ENCODE measurements around the gene FANCD2OS.

The FANCD2OS gene, protein sequence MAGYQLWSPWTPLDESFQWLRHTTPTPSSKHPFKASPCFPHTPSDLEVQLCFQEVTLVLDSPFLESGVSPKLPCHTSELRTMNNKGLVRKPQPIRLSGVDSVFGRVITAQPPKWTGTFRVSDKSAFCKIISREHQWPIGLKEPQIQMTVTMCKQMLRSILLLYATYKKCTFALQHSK

DNA sequence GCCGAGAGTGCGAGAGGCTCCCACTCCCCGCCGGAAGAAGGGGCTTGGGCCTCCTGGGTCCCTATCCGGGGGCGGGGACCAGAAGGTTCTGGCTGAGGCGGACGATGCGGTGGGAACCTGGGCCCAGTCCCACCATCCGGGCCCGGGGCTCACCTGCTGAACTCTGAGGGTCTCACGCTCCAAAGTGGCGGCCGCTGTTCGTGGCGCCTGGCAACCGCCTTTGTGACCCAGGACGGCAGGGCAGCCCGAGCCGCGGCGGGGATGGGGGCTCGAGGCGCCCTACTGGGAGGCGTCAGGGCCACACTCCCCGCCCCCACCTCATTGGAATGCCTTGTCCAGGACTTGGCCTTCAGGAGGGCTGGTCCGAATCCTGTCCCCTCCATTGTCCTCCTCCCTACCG is at the start of gene FANCD2OS:
TSS of gene FANCD2OS (minus strand) at position 165 of the 400 bp plus-strand sequence. CDS start 3,481 bp downstream, outside the sequence.
- H3K27me3 ChIP-seq (replicated peaks; ENCODE audit: control insufficient read depth, insufficient read depth, low read length): no peaks in the 10 kb centered on the region
- no peak for DNase-seq (ENCODE audit: low read depth)

DNA sequence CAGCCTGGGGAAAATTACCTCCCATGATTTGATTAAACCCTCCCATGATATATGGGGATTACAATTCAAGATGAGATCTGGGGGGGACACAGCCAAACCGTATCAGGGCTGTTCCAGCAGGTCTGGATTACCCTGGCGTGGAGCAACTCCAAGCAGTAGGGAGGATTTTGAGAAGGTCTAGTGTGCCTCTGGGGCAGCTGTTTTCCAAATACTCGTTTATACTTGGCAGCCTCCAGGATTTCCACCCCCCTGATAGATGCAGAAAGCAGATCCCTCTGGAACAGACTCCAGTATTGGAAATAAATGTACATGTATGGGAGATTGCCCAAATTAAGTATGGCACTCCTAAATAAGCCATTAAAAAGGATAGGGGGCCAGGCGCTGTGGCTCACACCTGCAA is 49.0 kb upstream of the FANCD2OS start:
- H3K9me3 ChIP-seq (ENCODE audit: control insufficient read depth, low read length): no peaks in the 10 kb centered on the region
- peaks cover 9% of the 10 kb centered on the region for H3K4me1 ChIP-seq (ENCODE audit: control insufficient read depth, insufficient read depth, low read length)
- H3K4me3 ChIP-seq (ENCODE audit: low read length): no peak overlapping the region
- peaks cover 17% of the 10 kb centered on the region for H3K36me3 ChIP-seq (ENCODE audit: control insufficient read depth, insufficient read depth, low read length, severe bottlenecking)
- DNase-seq (ENCODE audit: low read depth): no peak
- H3K9ac ChIP-seq (ENCODE audit: low read length): no peak overlapping the region
- H3K27me3 ChIP-seq (replicated peaks; ENCODE audit: control insufficient read depth, insufficient read depth, low read length): no peaks in the 10 kb centered on the region

More for the DNA sequence above, at the start of gene FANCD2OS:
- H3K4me3 ChIP-seq (ENCODE audit: low read length): no peak within 1 kb of the TSS
- H3K9me3 ChIP-seq (ENCODE audit: control insufficient read depth, low read length): no peaks in the 10 kb centered on the region
- H3K4me1 ChIP-seq (ENCODE audit: control insufficient read depth, insufficient read depth, low read length): peaks cover 2% of the 10 kb centered on the region
- no peak within 1 kb of the TSS for H3K9ac ChIP-seq (ENCODE audit: low read length)
- H3K36me3 ChIP-seq (ENCODE audit: control insufficient read depth, insufficient read depth, low read length, severe bottlenecking): no peaks in the 10 kb centered on the region

DNA sequence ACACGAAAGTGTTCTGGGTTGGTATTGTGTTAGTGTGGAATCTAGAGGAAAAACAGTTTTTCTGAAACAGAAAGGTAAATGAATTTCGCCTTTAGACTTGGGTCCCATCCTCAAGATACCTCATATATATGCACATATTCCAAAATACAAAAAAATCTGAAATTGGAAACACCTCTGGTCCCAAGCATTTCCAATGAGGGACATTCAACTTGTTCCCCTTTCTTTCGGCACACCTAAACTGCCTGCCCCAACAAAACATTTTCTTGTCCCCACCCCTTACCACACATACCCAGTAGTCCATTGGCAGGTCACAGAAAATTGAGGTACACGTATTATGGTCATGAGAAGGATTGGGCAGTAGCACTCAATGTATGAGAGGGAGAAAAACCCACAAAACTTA is 47.6 kb upstream of the FANCD2OS start:
- Histone ChIP-seq H3K4me1 (ENCODE audit: control insufficient read depth, insufficient read depth, low read length) (peaks cover 7% of the 10 kb centered on the region), H3K9ac (ENCODE audit: low read length) (no peak overlapping the region), H3K9me3 (ENCODE audit: control insufficient read depth, low read length) (no peaks in the 10 kb centered on the region), H3K4me3 (ENCODE audit: low read length) (no peak overlapping the region), H3K27me3 (replicated peaks; ENCODE audit: control insufficient read depth, insufficient read depth, low read length) (no peaks in the 10 kb centered on the region), H3K36me3 (ENCODE audit: control insufficient read depth, insufficient read depth, low read length, severe bottlenecking) (peaks cover 31% of the 10 kb centered on the region)
- DNase-seq (ENCODE audit: low read depth): no peak

DNA sequence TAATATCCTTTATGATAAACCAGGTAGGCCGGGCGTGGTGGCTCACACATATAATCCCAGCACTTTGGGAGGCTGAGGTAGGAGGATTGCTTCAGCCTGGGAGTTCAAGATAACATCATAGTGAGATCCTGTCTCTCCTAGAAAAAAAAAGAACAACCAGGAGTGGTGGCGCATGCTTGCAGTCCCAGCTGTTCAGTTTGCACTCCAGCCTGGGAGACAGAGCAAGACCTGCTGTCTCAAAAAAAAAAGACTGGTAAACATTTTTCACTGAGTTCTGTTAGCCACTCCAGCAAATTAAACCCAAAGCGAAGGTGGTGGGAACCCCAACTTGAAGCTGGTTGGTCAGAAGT is 47.0 kb upstream of the FANCD2OS start:
- Histone ChIP-seq H3K4me1 (ENCODE audit: control insufficient read depth, insufficient read depth, low read length) (peaks cover 2% of the 10 kb centered on the region), H3K9me3 (ENCODE audit: control insufficient read depth, low read length) (no peaks in the 10 kb centered on the region), H3K9ac (ENCODE audit: low read length) (no peak overlapping the region), H3K36me3 (ENCODE audit: control insufficient read depth, insufficient read depth, low read length, severe bottlenecking) (peaks cover 36% of the 10 kb centered on the region), H3K4me3 (ENCODE audit: low read length) (no peak overlapping the region), H3K27me3 (replicated peaks; ENCODE audit: control insufficient read depth, insufficient read depth, low read length) (no peaks in the 10 kb centered on the region)
- DNase-seq (ENCODE audit: low read depth): no peak

DNA sequence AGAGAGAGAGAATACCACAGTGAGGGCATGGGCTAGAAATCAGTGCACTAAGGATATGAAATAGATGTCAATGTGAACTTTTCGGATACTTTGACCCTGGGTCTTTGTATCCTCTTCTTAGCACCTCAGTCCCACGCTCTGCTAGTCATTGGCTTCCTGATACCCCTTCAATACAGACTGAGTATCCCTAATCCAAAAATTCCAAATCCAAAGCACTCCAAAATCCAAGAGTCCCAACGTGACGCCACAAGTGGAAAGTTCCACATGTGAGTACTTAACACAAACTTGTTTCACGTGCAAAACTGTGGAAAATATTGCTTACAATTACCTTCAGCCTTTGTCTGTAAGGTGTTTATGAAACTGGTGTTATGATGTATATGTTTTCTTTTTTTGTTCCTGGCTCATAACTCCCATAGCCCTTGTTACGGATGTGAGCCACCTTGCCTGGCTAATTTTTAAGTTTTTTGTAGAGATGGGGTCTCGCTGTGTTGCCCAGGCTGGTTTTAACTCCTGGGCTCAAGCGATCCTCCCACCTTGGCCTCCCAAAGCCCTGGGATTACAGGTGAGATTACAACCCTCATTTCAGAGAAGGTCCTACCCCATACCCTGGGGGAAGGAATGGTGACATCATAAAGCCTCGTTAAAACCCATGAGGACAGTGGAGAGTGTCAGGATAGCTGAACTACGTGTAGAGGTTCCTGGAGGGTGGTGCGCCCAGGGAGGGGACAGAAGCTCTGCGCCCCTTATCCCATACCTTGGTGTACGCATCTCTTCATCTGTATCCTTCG is 46.5 kb upstream of the FANCD2OS start:
- Histone ChIP-seq H3K4me1 (ENCODE audit: control insufficient read depth, insufficient read depth, low read length) (no peaks in the 10 kb centered on the region), H3K9ac (ENCODE audit: low read length) (no peak overlapping the region), H3K36me3 (ENCODE audit: control insufficient read depth, insufficient read depth, low read length, severe bottlenecking) (peaks cover 42% of the 10 kb centered on the region), H3K9me3 (ENCODE audit: control insufficient read depth, low read length) (no peaks in the 10 kb centered on the region), H3K4me3 (ENCODE audit: low read length) (no peak overlapping the region), H3K27me3 (replicated peaks; ENCODE audit: control insufficient read depth, insufficient read depth, low read length) (no peaks in the 10 kb centered on the region)
- no peak for DNase-seq (ENCODE audit: low read depth)

DNA sequence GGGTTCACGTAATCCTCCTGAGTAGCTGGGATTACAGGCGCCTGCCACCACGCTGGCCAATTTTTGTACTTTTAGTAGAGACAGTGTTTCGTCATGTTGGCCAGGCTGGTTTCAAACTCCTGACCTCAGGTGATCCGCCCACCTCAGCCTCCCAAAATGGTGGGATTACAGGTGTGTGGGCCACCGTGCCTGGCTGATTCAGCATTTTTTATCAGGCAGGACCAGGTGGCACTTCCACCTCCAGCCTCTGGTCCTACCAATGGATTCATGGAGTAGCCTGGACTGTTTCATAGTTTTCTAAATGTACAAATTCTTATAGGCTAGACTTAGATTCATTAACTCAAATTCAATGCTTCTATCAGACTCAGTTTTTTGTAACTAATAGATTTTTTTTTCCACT is 42.9 kb upstream of the FANCD2OS start:
- H3K36me3 ChIP-seq (ENCODE audit: control insufficient read depth, insufficient read depth, low read length, severe bottlenecking): peaks cover 51% of the 10 kb centered on the region
- H3K4me1 ChIP-seq (ENCODE audit: control insufficient read depth, insufficient read depth, low read length): no peaks in the 10 kb centered on the region
- DNase-seq (ENCODE audit: low read depth): no peak
- no peaks in the 10 kb centered on the region for H3K9me3 ChIP-seq (ENCODE audit: control insufficient read depth, low read length)
- no peaks in the 10 kb centered on the region for H3K27me3 ChIP-seq (replicated peaks; ENCODE audit: control insufficient read depth, insufficient read depth, low read length)
- H3K4me3 ChIP-seq (ENCODE audit: low read length): no peak overlapping the region
- H3K9ac ChIP-seq (ENCODE audit: low read length): no peak overlapping the region

DNA sequence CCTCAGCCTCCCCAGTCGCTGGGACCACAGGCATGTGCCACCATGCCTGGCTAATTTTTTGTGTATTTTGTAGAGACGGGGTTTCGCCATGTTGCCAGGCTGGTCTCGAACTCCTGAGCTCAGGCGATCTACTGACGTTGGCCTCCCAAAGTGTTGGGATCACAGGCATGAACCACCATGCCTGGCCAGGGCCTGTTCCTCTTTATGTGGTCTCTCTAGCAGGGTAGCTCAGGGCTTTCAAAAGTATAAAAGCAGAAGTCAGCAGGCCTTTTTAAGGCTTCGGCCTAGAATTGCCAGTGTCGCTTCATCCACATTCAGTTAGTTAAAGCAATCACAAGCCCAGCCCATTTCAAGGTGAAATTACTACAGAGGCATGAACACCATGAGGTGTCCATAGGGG is 41.2 kb upstream of the FANCD2OS start:
- peaks cover 51% of the 10 kb centered on the region for H3K36me3 ChIP-seq (ENCODE audit: control insufficient read depth, insufficient read depth, low read length, severe bottlenecking)
- no peak for DNase-seq (ENCODE audit: low read depth)

DNA sequence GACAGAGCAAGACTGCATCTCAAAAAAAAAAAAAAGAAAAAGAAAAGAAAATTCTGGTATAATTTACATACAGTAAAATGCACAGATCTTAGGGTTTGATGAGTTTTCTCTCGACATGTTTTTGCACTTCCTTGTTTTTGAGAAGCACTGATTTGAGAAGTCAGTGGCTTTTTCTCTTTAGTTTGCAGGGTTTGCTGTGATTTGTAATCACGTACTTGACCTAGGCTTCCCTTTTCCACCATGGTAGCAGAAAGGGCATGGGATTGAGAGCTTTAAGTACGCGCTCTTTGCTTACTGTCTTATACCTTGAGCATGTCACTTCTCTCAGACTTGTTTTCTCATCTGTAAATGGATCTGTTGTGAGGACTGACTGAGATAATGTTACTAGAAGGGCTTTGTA is 37.6 kb upstream of the FANCD2OS start:
- H3K36me3 ChIP-seq (ENCODE audit: control insufficient read depth, insufficient read depth, low read length, severe bottlenecking): peaks cover 21% of the 10 kb centered on the region

More for the DNA sequence above, 41.2 kb upstream of the FANCD2OS start:
- H3K4me3 ChIP-seq (ENCODE audit: low read length): no peak overlapping the region
- no peaks in the 10 kb centered on the region for H3K9me3 ChIP-seq (ENCODE audit: control insufficient read depth, low read length)
- H3K9ac ChIP-seq (ENCODE audit: low read length): no peak overlapping the region
- no peaks in the 10 kb centered on the region for H3K4me1 ChIP-seq (ENCODE audit: control insufficient read depth, insufficient read depth, low read length)
- no peaks in the 10 kb centered on the region for H3K27me3 ChIP-seq (replicated peaks; ENCODE audit: control insufficient read depth, insufficient read depth, low read length)

DNA sequence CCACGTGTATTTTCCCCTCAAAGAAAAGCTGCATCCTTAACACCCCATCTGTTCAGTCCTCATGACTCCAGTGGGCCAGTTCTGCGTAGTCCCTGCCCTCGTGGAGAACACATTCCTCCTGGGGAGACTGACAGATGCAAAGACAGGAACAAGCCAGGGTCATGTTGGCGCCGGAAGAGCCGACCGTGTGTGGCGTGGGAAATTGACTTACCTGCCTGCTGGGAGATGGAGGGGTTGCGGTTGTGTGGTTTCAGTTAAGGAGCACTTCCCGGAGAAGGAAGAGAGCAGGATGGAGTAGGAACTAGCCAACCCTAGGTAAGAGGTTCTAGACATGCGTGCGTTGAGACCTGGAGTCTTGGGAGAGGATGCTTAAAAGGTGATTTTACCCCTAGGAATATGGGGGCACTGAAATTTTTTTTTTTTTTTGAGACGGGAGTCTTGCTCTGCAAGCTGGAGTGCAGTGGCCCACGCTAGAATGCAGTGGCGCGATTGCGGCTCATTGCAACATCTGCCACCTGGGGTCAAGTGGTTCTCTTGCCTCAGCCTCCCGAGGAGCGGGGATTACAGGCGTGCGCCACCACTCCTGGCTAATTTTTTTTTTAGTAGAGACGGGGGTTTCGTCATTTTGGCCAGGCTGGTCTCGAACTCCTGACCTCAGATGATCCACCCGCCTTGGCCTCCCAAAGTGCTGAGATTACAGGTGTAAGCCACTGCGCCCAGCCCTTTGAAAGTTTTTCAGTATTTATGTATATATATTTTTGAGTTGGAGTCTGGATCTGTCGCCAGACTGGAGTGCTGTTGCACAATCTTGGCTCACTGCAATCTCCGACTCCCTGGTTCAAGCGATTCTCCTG is 34.9 kb upstream of the FANCD2OS start:
- peak overlapping the region; percentile 94 for H3K9ac ChIP-seq (ENCODE audit: low read length)
- H3K36me3 ChIP-seq (ENCODE audit: control insufficient read depth, insufficient read depth, low read length, severe bottlenecking): peaks cover 4% of the 10 kb centered on the region
- peaks cover 13% of the 10 kb centered on the region for H3K4me1 ChIP-seq (ENCODE audit: control insufficient read depth, insufficient read depth, low read length)
- H3K4me3 ChIP-seq (ENCODE audit: low read length): peak overlapping the region; percentile 90
- peak; percentile 32 for DNase-seq (ENCODE audit: low read depth)
- H3K9me3 ChIP-seq (ENCODE audit: control insufficient read depth, low read length): no peaks in the 10 kb centered on the region
- no peaks in the 10 kb centered on the region for H3K27me3 ChIP-seq (replicated peaks; ENCODE audit: control insufficient read depth, insufficient read depth, low read length)

More for the DNA sequence above, 37.6 kb upstream of the FANCD2OS start:
- DNase-seq (ENCODE audit: low read depth): no peak
- Histone ChIP-seq H3K27me3 (replicated peaks; ENCODE audit: control insufficient read depth, insufficient read depth, low read length) (no peaks in the 10 kb centered on the region), H3K4me3 (ENCODE audit: low read length) (no peak overlapping the region), H3K9ac (ENCODE audit: low read length) (no peak overlapping the region), H3K9me3 (ENCODE audit: control insufficient read depth, low read length) (no peaks in the 10 kb centered on the region), H3K4me1 (ENCODE audit: control insufficient read depth, insufficient read depth, low read length) (peaks cover 13% of the 10 kb centered on the region)

DNA sequence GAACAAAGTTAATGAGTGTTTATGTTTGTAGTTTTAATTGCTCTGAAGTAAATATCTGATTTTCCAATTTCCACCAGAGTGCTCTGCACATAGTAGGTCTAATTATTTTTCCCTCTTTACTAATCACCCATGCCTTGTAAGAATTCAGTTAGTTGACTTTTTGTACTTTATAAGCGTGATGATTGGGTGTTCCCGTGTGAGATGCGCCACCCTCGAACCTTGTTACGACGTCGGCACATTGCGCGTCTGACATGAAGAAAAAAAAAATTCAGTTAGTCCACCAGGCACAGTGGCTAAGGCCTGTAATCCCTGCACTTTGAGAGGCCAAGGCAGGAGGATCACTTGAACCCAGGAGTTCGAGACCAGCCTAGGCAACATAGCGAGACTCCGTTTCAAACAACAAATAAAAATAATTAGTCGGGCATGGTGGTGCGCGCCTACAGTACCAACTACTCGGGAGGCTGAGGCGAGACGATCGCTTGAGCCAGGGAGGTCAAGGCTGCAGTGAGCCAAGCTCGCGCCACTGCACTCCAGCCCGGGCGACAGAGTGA is 33.0 kb upstream of the FANCD2OS start:
- H3K9me3 ChIP-seq (ENCODE audit: control insufficient read depth, low read length): no peaks in the 10 kb centered on the region
- peak overlapping the region; percentile 94 for H3K9ac ChIP-seq (ENCODE audit: low read length)
- no peak for DNase-seq (ENCODE audit: low read depth)
- H3K4me3 ChIP-seq (ENCODE audit: low read length): peak overlapping the region; percentile 90
- peaks cover 13% of the 10 kb centered on the region for H3K4me1 ChIP-seq (ENCODE audit: control insufficient read depth, insufficient read depth, low read length)
- no peaks in the 10 kb centered on the region for H3K36me3 ChIP-seq (ENCODE audit: control insufficient read depth, insufficient read depth, low read length, severe bottlenecking)
- no peaks in the 10 kb centered on the region for H3K27me3 ChIP-seq (replicated peaks; ENCODE audit: control insufficient read depth, insufficient read depth, low read length)

DNA sequence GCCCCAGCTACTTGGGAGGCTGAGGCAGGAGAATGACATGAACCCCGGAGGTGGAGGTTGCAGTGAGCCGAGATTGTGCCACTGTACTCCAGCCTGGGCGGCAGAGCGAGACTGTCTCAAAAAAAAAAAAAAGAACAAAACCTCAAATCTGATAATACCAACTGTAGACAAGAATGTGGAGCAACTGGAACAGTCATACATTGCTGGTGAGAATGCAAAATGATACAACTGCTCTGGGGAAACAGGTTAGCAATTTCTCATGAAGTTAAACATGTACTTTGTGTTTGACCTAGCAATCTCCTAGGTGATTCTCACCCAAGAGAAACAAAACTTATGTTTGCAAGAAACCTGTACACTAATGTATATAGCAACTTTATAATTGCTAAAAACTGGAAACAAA is 29.1 kb upstream of the FANCD2OS start:
- Histone ChIP-seq H3K4me3 (ENCODE audit: low read length) (no peak overlapping the region), H3K9ac (ENCODE audit: low read length) (no peak overlapping the region)

More for the DNA sequence above, 29.1 kb upstream of the FANCD2OS start:
- DNase-seq (ENCODE audit: low read depth): no peak
- Histone ChIP-seq H3K9me3 (ENCODE audit: control insufficient read depth, low read length) (no peaks in the 10 kb centered on the region), H3K36me3 (ENCODE audit: control insufficient read depth, insufficient read depth, low read length, severe bottlenecking) (no peaks in the 10 kb centered on the region), H3K27me3 (replicated peaks; ENCODE audit: control insufficient read depth, insufficient read depth, low read length) (no peaks in the 10 kb centered on the region), H3K4me1 (ENCODE audit: control insufficient read depth, insufficient read depth, low read length) (no peaks in the 10 kb centered on the region)

Measured in adipocyte (in vitro differentiated cells).